Brain pericyte (primary cell): ENCODE measurements around the gene TIAL1.
"Not testable (repeated sequence)": the region's sequence is repeated elsewhere in the genome, so short reads cannot be mapped to it uniquely, and the experiment has no call there.

Experiments used
- DNase-seq: peaks from one replicate; pipeline ENCODE4 v3.0.0-alpha.2; 2012; ENCODE audit warnings: low read depth, low spot score

TIAL1 gene

DNA sequence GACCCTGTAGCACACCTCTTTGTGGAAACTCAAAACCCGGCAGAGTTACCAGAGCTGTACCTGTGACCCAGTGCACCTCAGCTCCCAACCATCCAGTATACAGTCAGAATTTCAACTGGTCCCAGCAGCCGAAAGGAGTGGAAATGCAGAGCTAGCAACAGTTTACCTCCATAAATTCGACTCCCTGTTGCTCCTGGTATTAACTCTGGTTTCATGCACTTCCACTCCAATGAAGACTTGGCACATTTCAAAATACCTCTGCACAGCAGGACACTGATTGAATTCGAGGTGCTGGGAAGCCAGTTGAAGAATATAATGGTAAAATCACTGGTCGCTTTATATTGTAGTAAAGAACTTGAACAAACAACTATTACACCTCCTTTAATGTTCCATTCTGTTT is 17.9 kb upstream of the TIAL1 start:
- no peak for DNase-seq

DNA sequence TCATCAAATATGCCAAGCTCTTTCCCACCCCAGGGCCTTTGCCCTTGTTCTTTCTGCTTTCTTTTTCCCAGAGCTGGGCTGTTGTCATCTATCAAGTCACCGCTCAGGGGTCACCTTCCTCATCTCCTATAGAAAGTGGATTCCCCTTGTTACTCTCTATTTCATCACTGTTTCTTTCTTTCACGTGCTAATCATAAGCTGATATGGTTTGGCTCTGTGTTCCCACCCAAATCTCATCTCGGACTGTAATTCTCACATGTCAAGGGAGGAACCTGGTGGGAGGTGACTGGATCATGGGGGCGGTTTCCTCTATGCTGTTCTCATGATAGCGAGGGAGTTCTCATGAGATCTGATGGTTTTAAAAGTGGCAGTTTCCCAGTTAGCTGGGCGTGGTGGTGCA is 17.0 kb upstream of the TIAL1 start:
- DNase-seq, result no peak

DNA sequence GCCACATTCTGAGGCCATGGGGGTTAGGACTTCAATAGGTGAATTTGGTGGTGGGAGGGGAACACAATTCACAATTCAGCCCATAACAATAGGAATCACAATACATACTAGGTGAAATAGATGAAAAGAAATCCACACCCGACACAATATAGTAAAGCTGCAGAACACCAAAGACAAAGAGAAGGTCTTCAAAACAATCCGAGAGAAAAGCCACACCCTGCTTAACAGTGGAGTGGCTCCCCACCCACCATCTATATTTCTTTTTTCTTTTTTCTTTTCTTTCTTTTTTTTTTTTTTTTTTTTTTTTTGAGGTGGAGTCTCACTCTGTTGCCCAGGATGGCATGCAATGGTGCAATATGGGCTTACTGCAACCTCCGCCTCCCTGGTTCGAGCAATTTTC is 14.7 kb upstream of the TIAL1 start:
- DNase-seq, result no peak

DNA sequence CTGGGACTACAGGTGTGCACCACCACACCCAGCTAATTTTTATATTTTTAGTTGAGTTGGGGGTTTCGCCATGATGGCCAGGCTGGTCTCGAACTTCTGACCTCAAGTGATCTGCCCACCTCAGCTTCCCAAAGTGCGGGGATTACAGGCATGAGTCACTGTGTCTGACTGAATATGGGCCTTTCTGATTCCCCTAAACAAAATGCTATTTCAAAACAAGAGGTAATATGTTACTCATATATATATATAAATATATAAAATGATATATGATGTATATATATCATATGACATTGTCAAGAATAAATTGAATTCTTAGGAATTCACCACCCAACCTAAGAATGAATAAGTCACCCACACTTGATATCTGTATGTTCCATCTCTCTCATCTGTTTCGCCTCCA is 12.8 kb upstream of the TIAL1 start:
- DNase-seq, result no peak

DNA sequence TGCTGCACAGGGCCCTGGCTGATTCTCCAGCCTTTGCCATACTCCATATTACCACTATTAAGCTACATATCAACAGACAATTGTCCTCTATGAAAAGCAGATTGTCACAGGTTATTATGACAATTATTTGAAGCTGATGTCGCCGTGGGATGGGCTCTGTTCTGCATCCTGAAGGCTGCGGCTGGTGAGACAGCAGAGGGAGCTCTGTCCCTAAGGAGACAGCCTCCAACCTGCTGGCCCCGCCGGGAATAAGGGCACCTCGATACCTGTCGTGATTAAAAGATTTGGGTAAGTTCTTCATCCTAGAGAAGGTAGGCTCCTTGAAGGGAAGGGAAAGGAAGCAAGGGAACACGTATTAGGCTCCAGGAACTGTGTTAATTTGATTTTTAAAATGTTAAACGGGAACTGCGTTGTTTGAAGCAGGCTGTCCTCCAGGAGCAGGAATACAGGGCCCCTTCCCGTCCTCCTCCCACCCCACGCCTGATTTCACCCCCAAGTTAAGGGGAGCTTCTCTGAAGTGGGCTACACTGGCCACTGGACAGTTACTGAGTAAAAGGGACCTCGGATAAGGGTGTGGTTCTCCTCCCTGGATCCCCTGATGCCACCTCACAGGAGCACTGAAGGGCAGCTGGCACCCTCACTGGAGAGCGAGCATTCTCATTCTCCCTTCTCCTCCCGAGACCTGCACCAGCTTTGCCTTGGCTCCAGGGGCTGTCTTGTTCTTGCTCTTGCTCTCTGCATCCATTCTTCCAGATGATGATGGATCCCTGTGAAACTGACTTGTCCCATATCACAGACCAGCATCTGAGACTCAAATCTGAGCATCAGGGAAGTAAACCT is 11.8 kb upstream of the TIAL1 start:
- DNase-seq, result no peak

DNA sequence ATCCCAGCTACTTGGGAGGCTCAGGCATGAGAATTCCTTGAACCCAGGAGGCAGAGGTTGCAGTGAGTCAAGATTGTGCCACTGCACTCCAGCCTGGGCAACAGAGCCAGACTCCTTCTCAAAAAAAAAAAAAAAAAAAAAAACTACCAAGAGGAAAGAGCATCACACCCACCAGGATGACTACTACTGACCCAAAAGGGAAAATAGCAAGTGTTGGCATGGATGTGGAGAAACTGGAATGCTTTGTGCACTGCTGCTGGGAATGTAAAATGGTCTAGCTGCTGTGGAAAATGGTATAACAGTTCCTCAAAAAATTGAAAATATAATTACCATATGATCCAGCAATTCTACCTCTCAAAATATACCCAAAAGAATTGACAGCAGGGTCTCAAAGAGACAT is 7.7 kb upstream of the TIAL1 start:
- no peak for DNase-seq

DNA sequence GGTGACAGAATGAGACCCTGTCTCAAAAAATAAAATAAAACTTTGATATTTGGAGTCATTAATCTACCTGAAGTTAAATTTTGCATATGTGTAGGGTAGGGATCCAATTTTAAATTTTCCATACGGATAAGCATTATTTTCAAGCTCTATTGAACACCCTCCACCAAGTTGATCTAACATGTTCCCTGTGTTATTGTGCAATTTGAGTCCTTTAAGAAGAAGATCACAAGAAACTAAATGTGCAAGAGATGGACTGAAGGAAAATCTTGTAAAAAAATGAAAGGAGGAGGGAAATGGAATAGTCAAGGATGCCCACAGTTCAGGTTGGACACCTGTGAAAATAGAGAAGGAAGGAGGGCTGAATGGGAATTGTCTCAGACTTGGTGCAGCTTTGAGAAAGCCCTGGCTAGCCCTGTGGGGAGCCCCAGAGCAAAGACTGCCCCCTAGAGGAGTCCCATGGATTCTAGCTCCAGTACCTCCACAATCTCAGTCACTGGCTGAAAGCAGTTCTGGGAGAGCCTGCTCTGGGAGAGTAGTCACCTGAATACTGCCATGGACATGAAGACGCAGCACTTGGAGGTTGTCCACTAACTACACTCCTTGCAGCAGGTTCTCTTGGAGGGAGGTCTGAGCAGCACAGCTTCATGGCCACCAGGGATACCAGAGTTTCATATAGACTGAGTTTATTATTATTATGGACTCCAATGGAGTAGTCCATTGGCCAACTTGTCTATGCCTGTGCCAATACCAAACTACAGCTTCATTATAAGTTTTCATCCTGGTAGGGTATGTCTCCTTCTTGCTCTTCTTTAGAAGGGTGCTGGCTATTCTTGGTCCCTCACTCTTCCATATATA is 5.7 kb upstream of the TIAL1 start:
- DNase-seq, result no peak

DNA sequence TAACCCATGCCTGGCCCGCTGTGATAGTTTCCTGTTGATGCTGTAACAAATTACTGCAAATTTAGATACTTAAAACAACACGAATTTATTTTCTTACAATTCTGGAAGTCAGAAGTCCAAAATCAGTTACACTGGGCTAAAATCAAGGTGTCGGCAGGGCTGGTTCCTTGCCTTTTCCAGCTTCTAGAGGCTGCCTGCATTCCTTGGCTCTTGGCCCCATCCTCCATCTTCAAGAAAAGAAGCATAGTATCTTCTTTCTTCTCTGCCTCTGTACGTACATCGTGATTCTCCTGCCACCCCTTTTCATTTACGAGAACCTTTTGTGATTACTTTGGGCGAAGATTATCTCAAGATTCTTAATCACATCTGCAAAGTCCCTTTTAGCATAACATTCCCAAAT is 1.6 kb upstream of the TIAL1 start:
- no peak for DNase-seq

DNA sequence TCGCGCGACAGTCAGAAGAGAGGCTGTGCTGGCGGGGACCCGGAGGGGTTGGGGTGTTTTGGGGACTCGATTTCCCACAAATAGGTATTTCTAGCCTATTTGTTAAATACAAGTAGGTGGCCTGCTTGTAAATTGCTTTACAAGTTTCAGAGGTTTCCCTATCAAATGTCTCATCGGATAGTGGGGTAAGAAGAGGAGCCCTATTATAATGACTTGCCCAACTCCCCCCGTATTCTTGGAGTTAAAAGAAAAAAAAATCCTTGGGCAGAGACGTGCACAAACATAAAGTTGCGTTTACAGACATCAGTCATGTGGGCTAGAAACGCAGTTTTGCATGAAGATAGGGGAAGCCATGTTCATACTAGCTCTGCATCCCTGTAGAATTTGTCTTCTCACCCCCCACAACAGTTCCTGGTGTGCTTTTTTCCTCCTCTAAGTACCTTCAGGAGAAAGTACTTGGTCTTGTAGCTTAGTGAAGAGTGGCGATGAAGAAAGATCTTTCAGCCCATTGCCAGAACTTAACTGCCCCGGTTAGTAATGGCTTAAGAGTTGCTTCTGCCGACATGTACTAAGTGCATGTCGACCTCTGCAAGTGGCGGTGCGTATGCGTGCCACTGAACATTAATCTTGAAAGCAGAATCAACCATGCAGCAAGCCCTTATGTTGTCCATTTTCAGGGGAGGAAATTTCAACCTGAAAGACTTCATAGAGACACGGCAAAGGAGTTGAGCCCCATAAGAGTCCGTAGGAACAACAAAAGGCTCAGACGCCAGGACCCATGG is 832 bp upstream of the TIAL1 start:
- no peak for DNase-seq

DNA sequence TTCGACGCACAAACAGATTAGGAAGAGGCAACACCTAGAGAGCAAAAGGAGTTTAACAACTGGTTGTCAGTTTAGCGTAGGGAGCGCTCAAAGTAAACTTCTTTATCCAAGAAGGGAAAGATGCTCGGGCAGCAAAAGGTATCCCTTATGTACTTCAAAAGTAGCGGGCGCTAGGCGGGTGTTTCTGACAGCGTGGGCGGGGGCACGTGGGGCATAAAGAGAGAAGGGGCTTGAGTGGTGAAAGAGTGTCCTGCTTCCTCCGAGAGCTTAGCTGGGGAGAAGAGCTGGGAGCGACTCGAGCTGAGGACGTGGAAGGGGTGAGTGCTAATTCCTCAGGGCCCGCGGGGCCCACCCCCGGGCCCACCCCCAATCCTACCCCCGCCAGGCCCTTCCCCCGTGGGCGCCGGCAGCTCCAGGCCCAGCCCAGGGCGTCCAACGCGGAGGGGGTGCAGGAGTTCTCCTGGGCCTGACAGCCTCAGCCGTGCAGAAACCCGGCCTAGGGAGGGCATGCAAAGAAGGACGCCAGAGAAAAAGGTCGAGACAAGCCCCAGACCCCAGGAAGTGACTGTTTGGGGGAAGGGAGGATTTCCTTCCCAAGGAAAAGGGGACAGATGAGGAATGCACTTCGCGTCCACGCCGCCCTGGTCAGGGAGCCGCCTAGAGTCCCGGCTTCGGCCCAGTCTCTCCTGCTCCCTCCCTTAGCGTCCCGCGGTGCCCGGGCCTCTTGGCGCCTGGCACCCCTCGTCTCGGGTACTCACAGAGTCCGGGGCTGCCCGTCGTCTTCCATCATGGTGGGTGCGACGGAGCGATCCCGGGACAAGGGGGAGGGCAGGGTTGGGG is 868 bp downstream of the TIAL1 start:
- no peak for DNase-seq

DNA sequence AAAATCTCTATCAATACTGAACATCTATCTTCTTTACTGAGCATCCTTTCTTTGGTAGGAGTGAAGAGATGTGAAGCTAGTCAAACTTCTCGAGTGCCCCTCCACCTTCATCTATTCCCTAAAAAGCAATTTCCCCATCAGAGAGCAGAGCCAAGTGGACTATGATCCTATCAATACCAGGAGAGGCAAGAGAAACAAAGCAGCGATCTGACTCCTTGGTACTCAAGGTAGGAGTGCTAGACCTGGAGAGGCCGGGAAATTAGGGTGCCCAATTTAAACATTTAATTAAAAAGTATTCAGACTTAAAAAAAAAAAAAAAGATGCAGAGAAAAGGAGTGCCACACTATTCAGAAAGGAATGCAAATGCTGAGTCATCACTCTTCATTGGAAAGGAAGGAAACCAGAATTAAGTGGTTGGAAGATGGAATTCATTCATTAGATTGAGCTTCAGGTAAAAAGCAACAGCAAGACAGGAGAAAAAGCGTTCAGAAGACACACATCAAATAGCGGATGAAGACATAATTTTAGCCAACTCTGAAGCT is 1.6 kb downstream of the TIAL1 start:
- no peak for DNase-seq

DNA sequence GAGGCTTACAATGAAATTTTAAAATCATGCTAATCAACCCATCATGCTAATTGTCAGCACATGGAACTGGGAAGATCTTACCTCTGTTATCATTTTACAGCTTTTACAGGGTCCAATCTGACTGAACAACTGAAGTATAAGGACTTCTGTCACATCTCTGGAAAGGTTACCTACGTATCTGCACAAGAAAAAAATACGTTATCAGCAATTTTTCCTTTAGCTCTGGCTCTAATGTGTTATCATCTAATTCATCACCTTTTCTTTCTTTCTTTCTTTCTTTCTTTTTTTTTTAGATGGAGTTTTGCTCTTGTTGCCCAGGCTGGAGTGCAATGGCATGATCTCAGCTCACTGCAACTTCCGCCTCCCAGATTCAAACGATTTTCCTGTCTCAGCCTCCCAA is 8.7 kb downstream of the TIAL1 start:
- DNase-seq, result no peak

DNA sequence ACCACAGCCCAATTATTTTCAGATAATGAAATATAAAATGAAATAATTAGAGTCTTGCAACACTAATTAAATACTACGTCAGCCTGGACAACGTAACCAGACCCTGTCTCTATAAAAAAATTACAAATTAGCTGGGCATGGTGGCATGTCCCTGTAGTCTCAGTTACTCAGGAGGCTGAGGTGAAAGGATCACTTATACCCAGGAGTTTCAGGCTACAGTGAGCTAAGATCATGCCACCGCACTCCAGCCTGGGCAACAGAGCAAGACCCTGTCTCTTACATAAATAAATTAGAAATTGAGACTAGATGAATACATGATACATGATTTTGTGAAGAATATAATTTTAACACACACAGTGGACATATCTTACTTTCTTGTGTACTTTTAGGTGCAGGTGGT is 18.4 kb downstream of the TIAL1 start:
- no peak for DNase-seq

DNA sequence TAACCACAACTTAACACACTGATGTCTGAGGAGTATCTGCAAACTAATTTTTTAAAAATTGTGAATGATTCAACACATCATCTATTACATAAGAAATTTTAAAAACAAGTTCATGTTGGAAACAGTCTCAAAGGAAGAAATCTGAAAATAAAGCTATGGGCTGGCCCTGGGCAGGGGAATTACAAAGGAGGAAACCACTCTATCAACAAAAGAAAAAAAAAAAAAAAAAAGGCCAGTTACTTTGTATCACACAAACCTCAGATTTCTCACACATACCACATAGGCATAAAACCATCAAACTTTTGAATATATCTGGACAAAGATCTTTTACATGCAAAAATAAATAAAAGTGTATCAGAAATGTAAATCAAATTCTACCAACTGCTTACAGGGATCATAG is 20.8 kb downstream of the TIAL1 start:
- DNase-seq, result no peak

DNA sequence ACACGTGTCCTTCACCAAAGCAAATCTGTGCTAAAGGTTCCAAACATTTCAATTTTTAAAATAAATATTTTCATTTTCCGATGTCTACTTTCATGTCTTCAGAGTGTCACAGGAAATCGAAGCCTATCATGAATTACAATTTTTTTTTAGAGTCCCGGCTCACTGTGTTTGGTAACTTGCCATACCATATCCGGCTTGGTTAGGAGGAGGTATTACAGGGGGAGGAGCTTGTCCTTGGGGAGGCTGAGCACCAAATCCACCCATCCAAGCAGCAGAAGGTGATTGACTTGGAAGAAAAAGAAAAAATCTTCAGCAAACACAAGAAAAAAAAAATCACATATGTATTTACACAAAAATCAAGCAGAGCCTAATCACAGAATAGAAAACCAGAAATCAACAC is 21.3 kb downstream of the TIAL1 start:
- no peak for DNase-seq

DNA sequence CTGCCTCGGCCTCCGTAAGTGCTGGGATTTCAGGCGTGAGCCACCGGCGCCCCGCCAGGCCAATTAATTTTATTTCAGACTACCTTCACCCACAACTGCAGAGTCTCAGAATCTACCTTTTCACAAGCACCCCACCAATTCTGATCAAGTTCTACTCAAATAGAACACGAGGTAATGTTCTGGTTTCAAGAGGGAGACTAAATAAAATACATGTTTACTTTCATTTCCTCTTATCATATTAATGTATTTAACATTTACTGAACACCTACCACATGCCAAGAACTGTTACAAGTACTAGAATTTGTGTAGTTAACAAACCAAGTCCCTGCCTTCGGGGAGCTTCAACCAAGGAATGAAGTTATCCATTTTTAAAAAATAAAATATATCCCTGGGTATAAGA is 28.8 kb downstream of the TIAL1 start:
- DNase-seq, result no peak

DNA sequence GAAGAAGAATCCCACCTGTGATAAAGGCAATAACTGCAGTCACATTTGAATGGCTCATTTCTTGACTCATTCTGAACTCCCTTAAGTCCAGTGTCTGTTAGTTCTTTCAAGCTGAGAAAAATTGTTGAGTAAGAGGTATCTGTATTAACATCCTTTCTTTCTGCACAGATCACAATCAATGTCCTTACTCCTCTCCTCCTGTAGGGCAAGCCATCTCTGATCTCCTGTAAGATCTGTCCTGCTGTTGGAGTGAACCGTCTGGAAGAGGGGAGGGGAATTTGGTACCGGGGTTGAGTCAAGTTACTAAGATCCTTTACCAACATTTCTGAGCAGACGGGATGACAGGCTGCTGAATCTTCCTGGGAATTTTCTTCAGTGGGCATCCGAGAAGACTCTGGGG is 34.7 kb downstream of the TIAL1 start:
- no peak for DNase-seq

DNA sequence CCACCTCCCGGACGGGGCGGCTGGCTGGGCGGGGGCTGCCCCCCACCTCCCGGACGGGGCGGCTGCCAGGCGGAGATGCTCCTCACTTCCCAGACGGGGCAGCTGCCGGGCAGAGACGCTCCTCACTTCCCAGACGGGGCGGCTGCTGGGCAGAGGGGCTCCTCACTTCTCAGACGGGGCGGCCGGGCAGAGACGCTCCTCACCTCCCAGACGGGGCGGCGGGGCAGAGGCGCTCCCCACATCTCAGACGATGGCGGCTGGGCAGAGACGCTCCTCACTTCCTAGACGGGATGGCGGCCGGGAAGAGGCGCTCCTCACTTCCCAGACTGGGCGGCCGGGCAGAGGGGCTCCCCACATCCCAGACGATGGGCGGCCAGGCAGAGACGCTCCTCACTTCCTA is 37.3 kb downstream of the TIAL1 start:
- not testable (repeated sequence) for DNase-seq

DNA sequence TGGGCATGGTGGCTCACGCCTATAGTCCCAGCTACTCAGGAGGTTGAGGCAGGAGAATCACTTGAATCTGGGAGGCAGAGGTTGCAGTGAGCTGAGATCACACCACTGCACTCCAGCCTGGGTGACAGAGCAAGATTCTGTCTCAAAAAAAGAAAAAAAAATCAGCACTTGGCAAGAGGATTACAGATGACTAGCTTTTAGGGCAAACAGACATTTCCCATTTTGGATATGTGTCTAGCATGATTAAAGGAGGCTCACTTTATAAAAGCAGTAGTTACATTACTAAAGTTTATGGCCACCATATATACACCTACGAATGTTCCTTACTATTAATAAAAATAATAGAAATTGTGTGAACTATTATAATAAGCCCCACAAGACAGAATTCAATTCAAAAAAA is 40.7 kb downstream of the TIAL1 start:
- DNase-seq, result not testable (repeated sequence)

DNA sequence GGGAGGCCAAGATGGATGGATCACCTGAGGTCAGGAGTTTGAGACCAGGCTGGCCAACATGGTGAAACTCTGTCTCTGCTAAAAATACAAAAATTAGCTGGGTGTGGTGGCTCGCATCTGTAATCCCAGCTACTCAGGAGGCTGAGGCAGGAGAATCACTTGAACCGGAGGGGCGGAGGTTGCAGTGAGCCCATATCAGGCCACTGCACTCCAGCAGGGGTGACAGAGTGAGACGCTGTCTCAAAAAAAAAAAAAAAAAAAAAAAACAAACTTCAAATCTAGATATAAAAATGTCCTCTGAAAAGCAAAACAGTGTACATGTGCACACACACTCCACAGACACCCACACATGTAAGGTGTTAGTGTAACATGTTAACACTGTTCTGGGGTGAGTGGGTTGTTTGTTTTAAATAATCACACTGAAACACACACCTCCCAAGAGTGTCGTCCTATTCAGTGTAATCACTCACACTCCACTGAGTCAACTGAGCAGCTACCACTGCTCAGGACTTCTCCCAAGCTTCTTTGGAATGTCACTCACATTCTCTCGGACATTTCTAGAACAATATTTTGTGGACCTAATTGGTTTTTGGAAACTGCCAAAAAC is 41.5 kb downstream of the TIAL1 start:
- DNase-seq, result no peak

DNA sequence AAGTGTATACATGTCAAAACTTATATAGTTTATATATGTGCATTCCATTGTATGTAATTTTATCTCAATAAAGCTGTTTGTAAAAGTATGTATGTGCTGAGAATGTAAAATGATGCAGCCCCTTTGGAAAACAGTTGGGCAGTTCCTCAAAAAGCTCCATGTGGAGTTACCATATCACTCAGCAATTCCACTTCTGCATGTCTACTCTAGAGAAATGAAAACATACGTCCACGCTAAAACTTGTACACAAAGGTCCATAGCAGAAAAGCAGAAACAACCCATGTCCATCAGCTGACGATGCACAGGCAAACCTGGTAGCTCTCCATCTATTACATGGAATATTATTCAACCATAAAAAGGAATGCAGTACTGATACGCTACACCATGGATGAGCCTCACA is 45.9 kb downstream of the TIAL1 start:
- DNase-seq, result no peak
